ENCODE measurements around the gene ASGR2. TPM values are rescaled to one million over a fixed set of nuclear protein-coding genes. Genes with fewer than 3 reads are reported as not detected.
A peak's percentile ranks its signal among the peaks of the same experiment; 100 is the strongest.

Gene ASGR2
- polyA plus RNA-seq, 3 donors = 53.3 to 148 (median 78.3) TPM

DNA sequence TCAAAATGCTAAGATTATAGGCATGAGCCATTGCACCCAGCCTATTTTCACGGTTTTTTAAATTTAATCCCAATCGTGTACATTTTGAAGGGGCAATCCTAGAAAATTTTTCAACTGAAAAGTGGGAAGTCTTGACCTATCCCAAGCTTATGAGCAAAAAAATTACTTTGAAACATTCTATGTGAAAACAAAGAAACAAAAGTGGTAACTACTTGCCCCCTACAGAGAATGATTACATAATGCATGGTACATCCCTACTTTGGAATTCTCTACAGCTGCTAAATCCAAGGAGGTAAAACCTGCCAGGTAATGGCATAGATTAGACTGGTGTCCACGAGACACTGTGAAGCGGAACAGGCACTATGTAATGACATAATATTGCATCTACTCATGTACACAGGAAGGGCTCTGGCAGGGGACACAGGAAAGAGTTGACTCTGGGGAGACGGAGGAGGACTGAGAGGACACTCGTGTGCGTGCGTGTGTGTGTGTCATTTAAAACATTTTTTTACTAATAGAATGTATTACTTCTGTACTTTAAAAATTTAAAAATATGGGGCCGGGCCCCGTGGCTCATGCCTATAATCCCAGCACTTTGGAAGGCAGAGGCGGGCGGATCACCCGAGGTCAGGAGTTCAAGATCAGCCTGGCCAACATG lies 15.7 kb downstream of the ASGR2 start:
- H3K79me2 ChIP-seq (ENCODE audit: insufficient read depth, low read length) = no peaks in the 10 kb centered on the region
- peaks cover 29 to 48% of the 10 kb centered on the region in 2 donors for H3K36me3 Mint-ChIP-seq
- peaks cover 68 to 77% of the 10 kb centered on the region in 2 donors for H3K4me1 ChIP-seq (ENCODE audit: control insufficient read depth in 1 of 2, insufficient read depth in 2 of 2, low read length in 2 of 2)
- peak overlapping the region; percentile 65 to 78 for H3K27ac ChIP-seq (ENCODE audit: low read depth in 1 of 2, low read length in 2 of 2)
- H4K20me1 ChIP-seq (ENCODE audit: insufficient read depth, low read length) = no peaks in the 10 kb centered on the region
- peak overlapping the region; percentile 73 to 94 (median 82) for H3K27ac Mint-ChIP-seq
- H3K9me3 Mint-ChIP-seq = peaks cover 0 to 2% (median 0%) of the 10 kb centered on the region in 7 donors
- peak overlapping the region in 1 of 3 experiments; percentile 47 for H3K4me3 ChIP-seq (replicated peaks in 1 of 3; ENCODE audit: low read depth in 2 of 3, low read length in 3 of 3)
- TF ChIP-seq, protein P1, sequence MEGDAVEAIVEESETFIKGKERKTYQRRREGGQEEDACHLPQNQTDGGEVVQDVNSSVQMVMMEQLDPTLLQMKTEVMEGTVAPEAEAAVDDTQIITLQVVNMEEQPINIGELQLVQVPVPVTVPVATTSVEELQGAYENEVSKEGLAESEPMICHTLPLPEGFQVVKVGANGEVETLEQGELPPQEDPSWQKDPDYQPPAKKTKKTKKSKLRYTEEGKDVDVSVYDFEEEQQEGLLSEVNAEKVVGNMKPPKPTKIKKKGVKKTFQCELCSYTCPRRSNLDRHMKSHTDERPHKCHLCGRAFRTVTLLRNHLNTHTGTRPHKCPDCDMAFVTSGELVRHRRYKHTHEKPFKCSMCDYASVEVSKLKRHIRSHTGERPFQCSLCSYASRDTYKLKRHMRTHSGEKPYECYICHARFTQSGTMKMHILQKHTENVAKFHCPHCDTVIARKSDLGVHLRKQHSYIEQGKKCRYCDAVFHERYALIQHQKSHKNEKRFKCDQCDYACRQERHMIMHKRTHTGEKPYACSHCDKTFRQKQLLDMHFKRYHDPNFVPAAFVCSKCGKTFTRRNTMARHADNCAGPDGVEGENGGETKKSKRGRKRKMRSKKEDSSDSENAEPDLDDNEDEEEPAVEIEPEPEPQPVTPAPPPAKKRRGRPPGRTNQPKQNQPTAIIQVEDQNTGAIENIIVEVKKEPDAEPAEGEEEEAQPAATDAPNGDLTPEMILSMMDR (IDR thresholded peaks at IDR 0.05) = no peak
- intact Hi-C loops (cut with micrococcal nuclease) = loop anchor here (5.0 kb wide), 2 partner anchors 37 to 47 kb away; no protein-coding TSS in a partner anchor
- H2AFZ ChIP-seq (ENCODE audit: insufficient read depth, low read depth, low read length, poor library complexity, severe bottlenecking) = no peak overlapping the region
- peak overlapping the region; percentile 8 for H3K9ac ChIP-seq (ENCODE audit: insufficient read depth, low read length, poor library complexity, severe bottlenecking)
- H3K27me3 Mint-ChIP-seq (ENCODE audit: low read depth in 3 of 3) = peaks cover 0 to 5% (median 1%) of the 10 kb centered on the region in 3 donors
- H3K4me1 Mint-ChIP-seq = peaks cover 75% of the 10 kb centered on the region
- peaks cover 17 to 26% of the 10 kb centered on the region in 2 donors for H3K36me3 ChIP-seq (replicated peaks in 1 of 2; ENCODE audit: control insufficient read depth in 1 of 2, insufficient read depth in 2 of 2, low read length in 2 of 2)
- DNase-seq = peak; percentile 72 to 81 (median 72)
- H3K4me3 Mint-ChIP-seq = peak overlapping the region; percentile 28 to 35
- no CpG with 5 or more reads among the region's 13 CpGs for WGBS (ENCODE audit: insufficient coverage)
- peak overlapping the region; percentile 6 for H3K4me2 ChIP-seq (replicated peaks; ENCODE audit: extremely low read depth, low read length, poor library complexity, severe bottlenecking)
- H3K27me3 ChIP-seq (ENCODE audit: control insufficient read depth in 2 of 2, insufficient read depth in 2 of 2, low read length in 2 of 2) = no peaks in the 10 kb centered on the region
- no peaks in the 10 kb centered on the region for H3K9me3 ChIP-seq (replicated peaks in 1 of 2; ENCODE audit: control insufficient read depth in 1 of 2, insufficient read depth in 1 of 2, low read length in 2 of 2)

DNA sequence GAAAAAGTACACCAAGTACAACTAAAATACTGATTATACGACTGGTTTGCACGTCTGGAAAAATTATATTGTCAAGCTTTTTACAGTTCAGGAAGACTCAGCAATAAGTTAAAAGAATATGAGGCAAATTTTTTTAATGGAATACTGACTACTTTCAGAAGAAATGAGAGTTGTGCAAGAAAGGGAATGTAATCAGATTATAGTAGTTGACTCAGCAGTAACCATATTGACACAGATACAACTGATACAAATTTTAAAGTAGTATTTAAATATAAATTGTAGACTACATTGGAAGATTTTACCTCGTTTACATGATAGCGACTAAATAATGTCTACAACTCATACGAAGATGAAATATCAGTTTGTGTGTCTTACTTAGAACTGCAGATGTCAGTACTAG lies 16.7 kb downstream of the ASGR2 start:
- TF ChIP-seq, protein P1 (IDR thresholded peaks at IDR 0.05) = no peak
- peaks cover 78 to 87% of the 10 kb centered on the region in 2 donors for H3K4me1 ChIP-seq (ENCODE audit: control insufficient read depth in 1 of 2, insufficient read depth in 2 of 2, low read length in 2 of 2)
- Mint-ChIP-seq H3K4me1 (peaks cover 82% of the 10 kb centered on the region), H3K36me3 (peaks cover 21 to 38% of the 10 kb centered on the region in 2 donors), H3K27me3 (ENCODE audit: low read depth in 3 of 3) (peaks cover 0 to 5% (median 1%) of the 10 kb centered on the region in 3 donors), H3K4me3 (no peak overlapping the region), H3K27ac (peak overlapping the region in 6 of 7 donors; percentile 45 to 94 (median 62)), H3K9me3 (peaks cover 0 to 2% (median 0%) of the 10 kb centered on the region in 7 donors)
- no peak overlapping the region for H3K4me2 ChIP-seq (replicated peaks; ENCODE audit: extremely low read depth, low read length, poor library complexity, severe bottlenecking)
- intact Hi-C loops (cut with micrococcal nuclease) = loop anchor here (5.0 kb wide), 2 partner anchors 36 to 46 kb away; no protein-coding TSS in a partner anchor
- no peaks in the 10 kb centered on the region for H3K27me3 ChIP-seq (ENCODE audit: control insufficient read depth in 2 of 2, insufficient read depth in 2 of 2, low read length in 2 of 2)
- H3K9me3 ChIP-seq (replicated peaks in 1 of 2; ENCODE audit: control insufficient read depth in 1 of 2, insufficient read depth in 1 of 2, low read length in 2 of 2) = no peaks in the 10 kb centered on the region
- H2AFZ ChIP-seq (ENCODE audit: insufficient read depth, low read depth, low read length, poor library complexity, severe bottlenecking) = no peak overlapping the region
- peaks cover 10 to 19% of the 10 kb centered on the region in 2 donors for H3K36me3 ChIP-seq (replicated peaks in 1 of 2; ENCODE audit: control insufficient read depth in 1 of 2, insufficient read depth in 2 of 2, low read length in 2 of 2)
- no peak for DNase-seq
- peak overlapping the region in 1 of 2 donors; percentile 78 for H3K27ac ChIP-seq (ENCODE audit: low read depth in 1 of 2, low read length in 2 of 2)
- no CpG with 5 or more reads among the region's 5 CpGs for WGBS (ENCODE audit: insufficient coverage)
- no peak overlapping the region for H3K9ac ChIP-seq (ENCODE audit: insufficient read depth, low read length, poor library complexity, severe bottlenecking)
- no peaks in the 10 kb centered on the region for H4K20me1 ChIP-seq (ENCODE audit: insufficient read depth, low read length)
- no peaks in the 10 kb centered on the region for H3K79me2 ChIP-seq (ENCODE audit: insufficient read depth, low read length)
- no peak overlapping the region for H3K4me3 ChIP-seq (replicated peaks in 1 of 3; ENCODE audit: low read depth in 2 of 3, low read length in 3 of 3)

Data from CD14-positive monocyte (primary cell).